ENCODE measurements around the gene MAML3. TPM values are rescaled to one million over a fixed set of nuclear protein-coding genes. Genes with fewer than 3 reads are reported as not detected.

MAML3 gene
- total RNA-seq, 1 experiment from 2014 or later, result 12.1 TPM

DNA sequence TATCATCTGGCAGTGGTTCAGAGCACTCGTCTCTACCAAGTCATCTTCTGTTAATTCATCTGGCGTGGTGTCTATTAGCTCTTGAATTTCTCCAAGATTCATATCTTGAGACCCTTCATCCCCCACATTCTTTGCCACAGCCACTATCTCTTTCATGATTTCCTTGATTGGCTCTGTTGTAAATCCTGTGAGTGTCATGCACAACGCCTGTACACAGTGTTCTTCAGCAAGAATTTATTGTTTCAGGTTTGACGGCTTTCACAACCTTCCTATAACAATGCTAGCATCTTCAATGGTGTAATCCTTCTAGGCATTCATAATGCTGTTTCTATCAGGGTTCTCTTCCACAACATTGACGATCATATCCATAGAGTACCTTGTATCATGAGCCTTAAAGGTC lies 457.5 kb downstream of the MAML3 start:
- ChIA-PET CTCF (interaction anchor here (0.8 to 1.6 kb wide), 2 partner anchors 38 to 39 kb away, joined by 3 to 5 read pairs; no protein-coding TSS in a partner anchor), POLR2A (no interaction called here)
- Mint-ChIP-seq H3K36me3 (ENCODE audit: insufficient read depth, unreplicated experiment) (peaks cover 54% of the 10 kb centered on the region), H3K9me3 (ENCODE audit: unreplicated experiment) (peaks cover 9% of the 10 kb centered on the region), H3K27me3 (ENCODE audit: insufficient read depth, unreplicated experiment) (no peaks in the 10 kb centered on the region), H3K4me1 (ENCODE audit: low read depth, unreplicated experiment) (peaks cover 30% of the 10 kb centered on the region), H3K27ac (ENCODE audit: unreplicated experiment) (peak overlapping the region; percentile 5), H3K4me3 (ENCODE audit: unreplicated experiment) (no peak overlapping the region)
- no peak for DNase-seq
- H3K36me3 ChIP-seq (ENCODE audit: control insufficient read depth, insufficient read depth, low read length), result peaks cover 1% of the 10 kb centered on the region
- H3K27me3 ChIP-seq (replicated peaks; ENCODE audit: control insufficient read depth, insufficient read depth, low read length), result no peaks in the 10 kb centered on the region
- intact Hi-C loops (cut with micrococcal nuclease; ENCODE audit: unreplicated experiment), result no loop called here
- H3K4me3 ChIP-seq (ENCODE audit: low read depth, low read length), result no peak overlapping the region
- TF ChIP-seq, protein P1, sequence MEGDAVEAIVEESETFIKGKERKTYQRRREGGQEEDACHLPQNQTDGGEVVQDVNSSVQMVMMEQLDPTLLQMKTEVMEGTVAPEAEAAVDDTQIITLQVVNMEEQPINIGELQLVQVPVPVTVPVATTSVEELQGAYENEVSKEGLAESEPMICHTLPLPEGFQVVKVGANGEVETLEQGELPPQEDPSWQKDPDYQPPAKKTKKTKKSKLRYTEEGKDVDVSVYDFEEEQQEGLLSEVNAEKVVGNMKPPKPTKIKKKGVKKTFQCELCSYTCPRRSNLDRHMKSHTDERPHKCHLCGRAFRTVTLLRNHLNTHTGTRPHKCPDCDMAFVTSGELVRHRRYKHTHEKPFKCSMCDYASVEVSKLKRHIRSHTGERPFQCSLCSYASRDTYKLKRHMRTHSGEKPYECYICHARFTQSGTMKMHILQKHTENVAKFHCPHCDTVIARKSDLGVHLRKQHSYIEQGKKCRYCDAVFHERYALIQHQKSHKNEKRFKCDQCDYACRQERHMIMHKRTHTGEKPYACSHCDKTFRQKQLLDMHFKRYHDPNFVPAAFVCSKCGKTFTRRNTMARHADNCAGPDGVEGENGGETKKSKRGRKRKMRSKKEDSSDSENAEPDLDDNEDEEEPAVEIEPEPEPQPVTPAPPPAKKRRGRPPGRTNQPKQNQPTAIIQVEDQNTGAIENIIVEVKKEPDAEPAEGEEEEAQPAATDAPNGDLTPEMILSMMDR (IDR thresholded peaks at IDR 0.05; ENCODE audit: insufficient read depth in 1 of 2, low read depth in 1 of 2, low read length in 1 of 2, severe bottlenecking in 1 of 2, unreplicated experiment in 1 of 2), result no peak
- peaks cover 50% of the 10 kb centered on the region for H3K4me1 ChIP-seq
- BruUV-seq (replicated peaks), result no TSS peak
- no peaks in the 10 kb centered on the region for H3K9me3 ChIP-seq

DNA sequence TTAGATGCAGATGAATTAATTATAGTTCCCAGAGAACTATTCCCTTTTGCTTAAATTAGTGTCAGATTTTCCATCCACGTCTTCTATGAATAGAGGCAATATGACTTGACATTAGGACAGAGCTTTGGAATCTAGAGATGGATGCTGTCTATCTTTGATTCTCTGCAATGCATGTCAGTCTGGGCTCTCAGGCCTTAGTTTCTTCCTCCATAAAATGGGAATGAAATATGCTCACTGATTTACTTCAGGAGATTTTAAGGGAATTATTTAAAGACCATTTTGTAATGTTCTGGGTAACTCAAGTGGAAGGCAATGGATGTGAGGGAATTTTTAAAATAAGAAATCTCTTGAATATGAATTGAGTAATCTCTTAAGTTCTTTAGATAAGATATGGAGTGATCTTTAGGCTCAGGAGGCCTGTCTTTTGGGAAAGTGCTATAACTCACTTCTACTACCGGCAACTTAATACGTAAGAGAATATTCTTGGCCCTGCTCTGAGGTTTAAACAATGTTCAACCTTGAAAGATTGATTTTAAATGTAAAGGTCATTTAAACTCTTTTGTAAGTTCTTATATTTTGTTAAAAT lies 459.4 kb downstream of the MAML3 start:
- Mint-ChIP-seq H3K4me1 (ENCODE audit: low read depth, unreplicated experiment) (peaks cover 42% of the 10 kb centered on the region), H3K9me3 (ENCODE audit: unreplicated experiment) (peaks cover 9% of the 10 kb centered on the region), H3K27me3 (ENCODE audit: insufficient read depth, unreplicated experiment) (no peaks in the 10 kb centered on the region), H3K27ac (ENCODE audit: unreplicated experiment) (no peak overlapping the region), H3K36me3 (ENCODE audit: insufficient read depth, unreplicated experiment) (peaks cover 39% of the 10 kb centered on the region), H3K4me3 (ENCODE audit: unreplicated experiment) (no peak overlapping the region)
- Histone ChIP-seq H3K27me3 (replicated peaks; ENCODE audit: control insufficient read depth, insufficient read depth, low read length) (no peaks in the 10 kb centered on the region), H3K4me1 (peaks cover 66% of the 10 kb centered on the region), H3K36me3 (ENCODE audit: control insufficient read depth, insufficient read depth, low read length) (no peaks in the 10 kb centered on the region; the same call in 1 of the 2 replicates), H3K9me3 (no peaks in the 10 kb centered on the region), H3K4me3 (ENCODE audit: low read depth, low read length) (no peak overlapping the region)
- TF ChIP-seq, protein P1 (IDR thresholded peaks at IDR 0.05; ENCODE audit: insufficient read depth in 1 of 2, low read depth in 1 of 2, low read length in 1 of 2, severe bottlenecking in 1 of 2, unreplicated experiment in 1 of 2), result no peak
- ChIA-PET CTCF (interaction anchor here (0.6 kb wide), 1 partner anchor 12 kb away, joined by 3 read pairs; no protein-coding TSS in a partner anchor), POLR2A (no interaction called here)
- intact Hi-C loops (cut with micrococcal nuclease; ENCODE audit: unreplicated experiment), result no loop called here
- BruUV-seq (replicated peaks), result no TSS peak
- DNase-seq, result no peak

DNA sequence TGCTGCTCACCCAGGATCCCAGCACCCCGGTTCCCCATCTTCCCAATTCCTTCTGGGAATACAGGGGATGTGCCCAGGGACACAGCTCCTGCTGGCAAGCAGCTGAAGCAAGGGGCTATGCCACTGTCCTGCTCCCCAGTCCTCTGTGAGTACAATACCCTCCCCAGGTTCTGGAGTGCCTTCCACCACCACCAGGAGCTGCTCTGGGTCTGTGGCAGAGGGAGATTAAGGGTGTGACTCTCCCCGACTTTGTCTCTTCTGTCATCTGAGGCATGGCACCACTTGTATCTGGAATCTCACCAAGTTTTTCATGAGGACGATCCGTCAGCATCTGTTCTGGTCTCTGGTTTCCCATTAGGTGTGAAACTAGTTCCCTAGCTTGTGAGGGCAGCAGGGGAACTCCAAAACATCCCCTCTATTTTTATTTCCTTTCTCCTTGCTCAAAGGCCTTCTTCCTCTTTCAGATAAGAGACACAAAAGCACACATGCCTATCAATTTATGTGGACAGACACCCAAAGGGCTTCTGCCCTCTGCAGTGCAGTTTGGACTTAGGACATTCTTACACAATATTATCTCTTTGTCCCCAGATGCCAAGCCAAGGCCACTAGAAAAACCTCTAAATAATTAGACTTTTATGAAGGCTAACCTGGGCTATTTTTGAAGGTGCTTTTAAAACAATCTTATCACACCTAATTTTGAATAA lies 461.5 kb downstream of the MAML3 start:
- Histone ChIP-seq H3K9me3 (no peaks in the 10 kb centered on the region), H3K4me3 (ENCODE audit: low read depth, low read length) (no peak overlapping the region), H3K4me1 (peaks cover 87% of the 10 kb centered on the region), H3K36me3 (ENCODE audit: control insufficient read depth, insufficient read depth, low read length) (no peaks in the 10 kb centered on the region; the same call in 1 of the 2 replicates), H3K27me3 (replicated peaks; ENCODE audit: control insufficient read depth, insufficient read depth, low read length) (no peaks in the 10 kb centered on the region)
- TF ChIP-seq, protein P1 (IDR thresholded peaks at IDR 0.05; ENCODE audit: insufficient read depth in 1 of 2, low read depth in 1 of 2, low read length in 1 of 2, severe bottlenecking in 1 of 2, unreplicated experiment in 1 of 2), result peak; percentile 46 to 48
- peaks cover 40% of the 10 kb centered on the region for H3K4me1 Mint-ChIP-seq (ENCODE audit: low read depth, unreplicated experiment)
- H3K4me3 Mint-ChIP-seq (ENCODE audit: unreplicated experiment), result peak overlapping the region; percentile 60
- intact Hi-C loops (cut with micrococcal nuclease; ENCODE audit: unreplicated experiment), result loop anchor here (1.0 to 2.0 kb wide), 4 partner anchors 16 to 42 kb away; no protein-coding TSS in a partner anchor
- H3K9me3 Mint-ChIP-seq (ENCODE audit: unreplicated experiment), result no peaks in the 10 kb centered on the region
- peak; percentile 60 to 64 for DNase-seq
- peak overlapping the region; percentile 93 for H3K27ac Mint-ChIP-seq (ENCODE audit: unreplicated experiment)
- POLR2A ChIA-PET, result interaction anchor here (0.8 to 1.1 kb wide), 3 partner anchors 26 to 35 kb away, joined by 4 read pairs; no protein-coding TSS in a partner anchor
- H3K27me3 Mint-ChIP-seq (ENCODE audit: insufficient read depth, unreplicated experiment), result no peaks in the 10 kb centered on the region
- H3K36me3 Mint-ChIP-seq (ENCODE audit: insufficient read depth, unreplicated experiment), result peaks cover 46% of the 10 kb centered on the region
- CTCF ChIA-PET, result interaction anchor here (0.7 to 2.0 kb wide), 5 partner anchors 13 to 93 kb away, joined by 3 to 11 read pairs (median 5); partner anchors contain the start of gene MGST2
- TSS peak; percentile 53 for BruUV-seq (replicated peaks)

All from Caco-2 (cell line).